K562 (cell line): ENCODE measurements around the gene SETD3.

ENCODE experiments used
- KAT7 ChIP-seq: sonication (generic); formaldehyde crosslinking; IDR thresholded peaks from 2 replicates; pipeline ENCODE4 v1.8.0; 2022; ENCODE audit warnings: missing genetic modification reagents, mild to moderate bottlenecking, borderline replicate concordance
- MAZ ChIP-seq, 2 experiments: fragments of 450-650 bp in 1 of 2; sonication (generic) in 1 of 2; formaldehyde crosslinking; IDR thresholded peaks in 1 of 2; conservative IDR thresholded peaks in 1 of 2; 2 replicates each; pipeline versions ENCODE4 v1.4.0 to v1.5.0; 2020; ENCODE audit warnings: mild to moderate bottlenecking in 1 of 2, missing genetic modification reagents in 1 of 2
- NFE2L1 ChIP-seq: fragments of 450-650 bp; IDR thresholded peaks from 2 replicates; pipeline ENCODE4 v1.6.1; 2016; ENCODE audit warnings: missing genetic modification characterization, low read depth, mild to moderate bottlenecking, missing compliant biosample characterization, moderate library complexity, borderline replicate concordance
- ZNF589 ChIP-seq: fragments of 200-800 bp; sonication (Bioruptor generic); IDR thresholded peaks from 2 replicates; pipeline ENCODE4 v1.6.1; 2016; ENCODE audit warnings: low read depth, missing genetic modification characterization, missing compliant biosample characterization
- TF ChIP-seq, protein P1 (sequence below): conservative IDR thresholded peaks from 2 replicates; pipeline ENCODE4 v1.6.1; 2011; ENCODE audit warnings: low read depth, mild to moderate bottlenecking, low read length; ENCODE audit not compliant: control insufficient read depth
- TF ChIP-seq, protein P2 (sequence below), 3 experiments: IDR thresholded peaks in 2 of 3; conservative IDR thresholded peaks in 1 of 3; 2 replicates each; pipeline ENCODE4 v1.5.1; 2011 to 2012; ENCODE audit warnings: low read length in 3 of 3, mild to moderate bottlenecking in 3 of 3, control low read depth in 2 of 3, improper control_type of control experiment in 1 of 3, inconsistent platforms in 1 of 3, low read depth in 1 of 3, mixed read lengths in 1 of 3, moderate library complexity in 1 of 3; ENCODE audit not compliant: insufficient read depth in 2 of 3
- TF ChIP-seq, protein P3 (sequence below), 2 experiments: fragments of 250-450 bp in 1 of 2; fragments of 450-650 bp in 1 of 2; sonication (Bioruptor Pico) in 1 of 2; IDR thresholded peaks; 2 replicates each; pipeline versions ENCODE4 v1.6.1 to v1.8.0; 2016 to 2021; ENCODE audit warnings: mild to moderate bottlenecking in 2 of 2, moderate library complexity in 2 of 2, missing compliant biosample characterization in 1 of 2, missing genetic modification characterization in 1 of 2
- TF ChIP-seq, protein P4 (sequence below), 2 experiments: fragments of 200-800 bp in 1 of 2; sonication (Bioruptor generic) in 1 of 2; sonication (generic) in 1 of 2; formaldehyde crosslinking in 1 of 2; IDR thresholded peaks in 1 of 2; conservative IDR thresholded peaks in 1 of 2; 2 replicates each; pipeline versions ENCODE4 v1.5.0 to v1.6.1; 2016 to 2020; ENCODE audit warnings: missing compliant biosample characterization in 1 of 2, missing genetic modification characterization in 1 of 2, missing genetic modification reagents in 1 of 2

DNA sequence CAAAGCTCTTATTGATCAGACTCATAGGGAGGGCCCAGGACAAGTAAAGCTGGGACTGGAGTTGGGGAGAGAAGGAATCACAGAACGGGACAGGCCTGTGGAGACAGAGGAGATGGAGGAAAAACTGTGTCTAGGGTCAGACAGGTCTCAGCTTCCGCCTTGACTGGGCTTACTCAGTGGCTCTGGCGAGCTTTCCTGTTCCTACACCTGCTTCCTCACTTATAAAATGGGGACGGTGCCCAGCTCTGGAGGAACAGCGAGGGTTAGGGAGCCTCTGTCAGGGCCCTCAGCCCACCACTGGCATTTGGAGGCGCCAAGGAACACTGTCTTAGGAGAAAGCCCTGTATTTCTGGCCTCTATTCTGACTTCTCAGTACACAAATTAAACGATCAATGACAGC lies 34.7 kb downstream of the SETD3 start:
- TF ChIP-seq ZNF589 (CRISPR knock-in tag) (no peak), MAZ (CRISPR knock-in tag; conservative IDR thresholded peaks at IDR 0.05 in 1 of 2, IDR thresholded peaks at IDR 0.05 in 1 of 2) (no peak), KAT7 (no peak), NFE2L1 (tag) (no peak)
- TF ChIP-seq, protein P1, sequence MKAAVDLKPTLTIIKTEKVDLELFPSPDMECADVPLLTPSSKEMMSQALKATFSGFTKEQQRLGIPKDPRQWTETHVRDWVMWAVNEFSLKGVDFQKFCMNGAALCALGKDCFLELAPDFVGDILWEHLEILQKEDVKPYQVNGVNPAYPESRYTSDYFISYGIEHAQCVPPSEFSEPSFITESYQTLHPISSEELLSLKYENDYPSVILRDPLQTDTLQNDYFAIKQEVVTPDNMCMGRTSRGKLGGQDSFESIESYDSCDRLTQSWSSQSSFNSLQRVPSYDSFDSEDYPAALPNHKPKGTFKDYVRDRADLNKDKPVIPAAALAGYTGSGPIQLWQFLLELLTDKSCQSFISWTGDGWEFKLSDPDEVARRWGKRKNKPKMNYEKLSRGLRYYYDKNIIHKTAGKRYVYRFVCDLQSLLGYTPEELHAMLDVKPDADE = no peak
- TF ChIP-seq, protein P2, sequence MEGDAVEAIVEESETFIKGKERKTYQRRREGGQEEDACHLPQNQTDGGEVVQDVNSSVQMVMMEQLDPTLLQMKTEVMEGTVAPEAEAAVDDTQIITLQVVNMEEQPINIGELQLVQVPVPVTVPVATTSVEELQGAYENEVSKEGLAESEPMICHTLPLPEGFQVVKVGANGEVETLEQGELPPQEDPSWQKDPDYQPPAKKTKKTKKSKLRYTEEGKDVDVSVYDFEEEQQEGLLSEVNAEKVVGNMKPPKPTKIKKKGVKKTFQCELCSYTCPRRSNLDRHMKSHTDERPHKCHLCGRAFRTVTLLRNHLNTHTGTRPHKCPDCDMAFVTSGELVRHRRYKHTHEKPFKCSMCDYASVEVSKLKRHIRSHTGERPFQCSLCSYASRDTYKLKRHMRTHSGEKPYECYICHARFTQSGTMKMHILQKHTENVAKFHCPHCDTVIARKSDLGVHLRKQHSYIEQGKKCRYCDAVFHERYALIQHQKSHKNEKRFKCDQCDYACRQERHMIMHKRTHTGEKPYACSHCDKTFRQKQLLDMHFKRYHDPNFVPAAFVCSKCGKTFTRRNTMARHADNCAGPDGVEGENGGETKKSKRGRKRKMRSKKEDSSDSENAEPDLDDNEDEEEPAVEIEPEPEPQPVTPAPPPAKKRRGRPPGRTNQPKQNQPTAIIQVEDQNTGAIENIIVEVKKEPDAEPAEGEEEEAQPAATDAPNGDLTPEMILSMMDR (IDR thresholded peaks at IDR 0.05 in 2 of 3, conservative IDR thresholded peaks at IDR 0.05 in 1 of 3; ENCODE audit: insufficient read depth in 2 of 3, low read depth in 1 of 3, low read length in 3 of 3) = no peak
- TF ChIP-seq, protein P3, sequence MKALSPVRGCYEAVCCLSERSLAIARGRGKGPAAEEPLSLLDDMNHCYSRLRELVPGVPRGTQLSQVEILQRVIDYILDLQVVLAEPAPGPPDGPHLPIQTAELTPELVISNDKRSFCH (CRISPR knock-in tag; IDR thresholded peaks at IDR 0.05) = no peak
- TF ChIP-seq, protein P3 (tag; IDR thresholded peaks at IDR 0.05) = no peak
- TF ChIP-seq, protein P4, sequence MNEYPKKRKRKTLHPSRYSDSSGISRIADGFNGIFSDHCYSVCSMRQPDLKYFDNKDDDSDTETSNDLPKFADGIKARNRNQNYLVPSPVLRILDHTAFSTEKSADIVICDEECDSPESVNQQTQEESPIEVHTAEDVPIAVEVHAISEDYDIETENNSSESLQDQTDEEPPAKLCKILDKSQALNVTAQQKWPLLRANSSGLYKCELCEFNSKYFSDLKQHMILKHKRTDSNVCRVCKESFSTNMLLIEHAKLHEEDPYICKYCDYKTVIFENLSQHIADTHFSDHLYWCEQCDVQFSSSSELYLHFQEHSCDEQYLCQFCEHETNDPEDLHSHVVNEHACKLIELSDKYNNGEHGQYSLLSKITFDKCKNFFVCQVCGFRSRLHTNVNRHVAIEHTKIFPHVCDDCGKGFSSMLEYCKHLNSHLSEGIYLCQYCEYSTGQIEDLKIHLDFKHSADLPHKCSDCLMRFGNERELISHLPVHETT (CRISPR knock-in tag; conservative IDR thresholded peaks at IDR 0.05 in 1 of 2, IDR thresholded peaks at IDR 0.05 in 1 of 2) = no peak
